ENCODE measurements around the gene CELA3A. TPM values are rescaled to one million over a fixed set of nuclear protein-coding genes. Genes with fewer than 3 reads are reported as not detected.

The CELA3A gene
- total and polyA plus RNA-seq, 2 of the 13 experiments (the other 11 are each of a cell fraction or from before 2014, with no cell fraction given): 0.09 TPM; not detected in 1

DNA sequence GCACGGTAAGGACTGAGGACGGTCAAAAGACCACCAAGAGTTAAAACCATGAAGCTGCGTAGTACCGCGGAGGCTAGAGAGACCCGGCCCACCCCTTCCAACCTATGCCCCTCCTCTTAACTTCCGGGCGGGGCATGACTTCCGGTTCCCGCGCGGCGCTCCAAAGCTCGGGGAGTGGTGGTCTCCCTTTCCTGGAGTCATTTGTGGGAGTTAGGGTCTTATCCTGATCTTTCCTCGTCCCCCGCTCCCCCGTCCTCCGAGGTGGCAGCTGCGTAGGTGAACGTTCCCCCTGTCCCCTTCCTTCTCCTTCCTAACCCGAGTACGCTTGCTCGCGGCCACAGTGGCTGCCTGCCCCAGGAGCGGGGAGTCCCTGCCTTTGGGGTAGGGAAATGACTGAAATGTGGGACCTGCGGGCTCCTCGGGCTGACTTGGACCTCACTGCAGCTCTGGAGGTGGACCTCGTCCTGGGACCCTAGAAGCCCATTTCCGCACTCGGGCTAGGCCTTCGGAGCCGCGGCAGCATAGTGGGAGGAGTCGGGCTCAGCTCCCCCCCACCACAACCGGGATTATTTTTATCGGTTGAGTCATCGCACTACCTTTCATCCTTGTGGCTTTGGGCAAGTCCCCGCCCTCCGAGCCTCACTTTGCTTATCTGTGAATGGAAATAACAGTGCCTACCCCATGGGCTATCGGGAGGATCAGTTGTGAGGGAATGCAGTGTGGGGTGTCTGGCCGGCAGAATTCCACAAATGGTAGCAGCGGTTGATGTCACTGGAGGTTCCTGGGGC lies 24.1 kb downstream of the CELA3A start (continued):
- TF ChIP-seq SOX13 (IDR thresholded peaks at IDR 0.05) (peak; percentile 19; the same call in 1 of the 2 replicates), SOX13 (CRISPR knock-in tag; conservative IDR thresholded peaks at IDR 0.05 in 1 of 2, IDR thresholded peaks at IDR 0.05 in 1 of 2) (no peak; a peak in 2 of 4 replicates), ZBTB21 (CRISPR knock-in tag; IDR thresholded peaks at IDR 0.05) (peak; percentile 5; the same call in 1 of the 2 replicates), ATF7-NPFF (CRISPR knock-in tag; IDR thresholded peaks at IDR 0.05; ENCODE audit: low read depth) (peak; percentile 83), ZFP36 (IDR thresholded peaks at IDR 0.05; ENCODE audit: borderline replicate concordance, low read depth, low read length, partially characterized antibody) (no peak), ZNF10 (CRISPR knock-in tag; IDR thresholded peaks at IDR 0.05; ENCODE audit: borderline replicate concordance, low read depth) (no peak), NFE2 (CRISPR knock-in tag; IDR thresholded peaks at IDR 0.05) (no peak), RFX5 (IDR thresholded peaks at IDR 0.05; ENCODE audit: low read depth, low read length) (no peak), ARNT (IDR thresholded peaks at IDR 0.05) (no peak), ZNF674 (CRISPR knock-in tag; IDR thresholded peaks at IDR 0.05; ENCODE audit: low read depth) (no peak), MNT (IDR thresholded peaks at IDR 0.05) (no peak), ZNF556 (CRISPR knock-in tag; IDR thresholded peaks at IDR 0.05; ENCODE audit: borderline replicate concordance) (0 out of 2 replicates have a peak, but pooled peaks have one; percentile 43), KAT2B (IDR thresholded peaks at IDR 0.05; ENCODE audit: borderline replicate concordance, low read depth, low read length) (no peak), ZNF597 (CRISPR knock-in tag; IDR thresholded peaks at IDR 0.05) (no peak), DBP (CRISPR knock-in tag; IDR thresholded peaks at IDR 0.05; ENCODE audit: not compliant biosample characterization) (no peak), ETV6 (CRISPR knock-in tag; conservative IDR thresholded peaks at IDR 0.05) (no peak)
- TF ChIP-seq, protein P1, sequence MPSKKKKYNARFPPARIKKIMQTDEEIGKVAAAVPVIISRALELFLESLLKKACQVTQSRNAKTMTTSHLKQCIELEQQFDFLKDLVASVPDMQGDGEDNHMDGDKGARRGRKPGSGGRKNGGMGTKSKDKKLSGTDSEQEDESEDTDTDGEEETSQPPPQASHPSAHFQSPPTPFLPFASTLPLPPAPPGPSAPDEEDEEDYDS (CRISPR knock-in tag; IDR thresholded peaks at IDR 0.05): peak; percentile 73; the same call in 1 of the 2 replicates
- TF ChIP-seq, protein P2, sequence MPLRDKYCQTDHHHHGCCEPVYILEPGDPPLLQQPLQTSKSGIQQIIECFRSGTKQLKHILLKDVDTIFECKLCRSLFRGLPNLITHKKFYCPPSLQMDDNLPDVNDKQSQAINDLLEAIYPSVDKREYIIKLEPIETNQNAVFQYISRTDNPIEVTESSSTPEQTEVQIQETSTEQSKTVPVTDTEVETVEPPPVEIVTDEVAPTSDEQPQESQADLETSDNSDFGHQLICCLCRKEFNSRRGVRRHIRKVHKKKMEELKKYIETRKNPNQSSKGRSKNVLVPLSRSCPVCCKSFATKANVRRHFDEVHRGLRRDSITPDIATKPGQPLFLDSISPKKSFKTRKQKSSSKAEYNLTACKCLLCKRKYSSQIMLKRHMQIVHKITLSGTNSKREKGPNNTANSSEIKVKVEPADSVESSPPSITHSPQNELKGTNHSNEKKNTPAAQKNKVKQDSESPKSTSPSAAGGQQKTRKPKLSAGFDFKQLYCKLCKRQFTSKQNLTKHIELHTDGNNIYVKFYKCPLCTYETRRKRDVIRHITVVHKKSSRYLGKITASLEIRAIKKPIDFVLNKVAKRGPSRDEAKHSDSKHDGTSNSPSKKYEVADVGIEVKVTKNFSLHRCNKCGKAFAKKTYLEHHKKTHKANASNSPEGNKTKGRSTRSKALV (CRISPR knock-in tag; IDR thresholded peaks at IDR 0.05): peak; percentile 76; the same call in 1 of the 2 replicates
